GM12874 (cell line): ENCODE measurements around the gene LRRC42.

Source experiments
- CTCF ChIP-seq: IDR thresholded peaks from 2 replicates; pipeline ENCODE4 v1.5.1; 2011; ENCODE audit warnings: low read depth, mild to moderate bottlenecking, control low read depth, low read length, moderate library complexity; ENCODE audit not compliant: insufficient read depth

LRRC42 gene

GRCh38 chr1:53949023-53949990, 3.2 kb downstream of the LRRC42 start:
- TF ChIP-seq CTCF: peak; percentile 65

DNA sequence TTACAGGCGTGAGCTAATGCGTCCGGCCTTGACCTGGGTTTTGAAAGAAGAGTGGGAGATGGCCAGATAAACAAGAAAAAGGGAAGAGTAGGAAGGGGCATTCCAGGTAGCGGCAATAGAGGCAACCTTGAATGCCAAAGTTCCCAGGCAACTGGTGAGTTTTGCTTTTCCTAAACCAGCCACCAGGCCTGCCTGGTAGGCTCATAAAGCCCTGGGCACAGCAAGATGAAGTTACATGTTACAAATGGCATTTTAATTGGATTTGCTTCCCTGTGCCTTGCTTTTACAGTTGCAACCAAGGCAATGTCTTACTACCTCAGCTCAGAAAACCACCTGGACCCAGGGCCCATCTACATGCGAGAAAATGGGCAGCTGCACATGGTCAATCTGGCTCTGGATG, 5.5 kb downstream of the LRRC42 start:
- no peak for TF ChIP-seq CTCF

DNA sequence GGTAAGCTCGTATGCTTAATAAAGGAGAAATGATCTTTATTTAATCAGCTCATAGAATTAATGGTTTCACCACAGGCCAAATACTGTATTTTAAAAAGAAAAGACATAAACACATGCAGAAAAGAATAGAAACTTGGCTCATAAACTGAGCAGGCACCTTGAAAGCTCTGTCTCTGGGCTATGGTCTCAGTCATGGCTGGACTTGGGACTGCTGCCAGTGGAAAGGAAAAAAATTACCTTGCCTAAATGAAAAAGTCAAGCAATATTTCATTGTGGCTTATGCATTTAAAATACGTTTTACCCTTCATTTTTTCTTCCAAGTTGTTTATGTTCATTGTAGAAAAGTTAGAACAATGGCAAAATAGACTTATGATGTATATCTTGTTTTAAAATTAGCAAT, 8.0 kb downstream of the LRRC42 start:
- TF ChIP-seq CTCF: no peak

GRCh38 chr1:53956308-53957168, 10.4 kb downstream of the LRRC42 start:
- no peak for TF ChIP-seq CTCF

DNA sequence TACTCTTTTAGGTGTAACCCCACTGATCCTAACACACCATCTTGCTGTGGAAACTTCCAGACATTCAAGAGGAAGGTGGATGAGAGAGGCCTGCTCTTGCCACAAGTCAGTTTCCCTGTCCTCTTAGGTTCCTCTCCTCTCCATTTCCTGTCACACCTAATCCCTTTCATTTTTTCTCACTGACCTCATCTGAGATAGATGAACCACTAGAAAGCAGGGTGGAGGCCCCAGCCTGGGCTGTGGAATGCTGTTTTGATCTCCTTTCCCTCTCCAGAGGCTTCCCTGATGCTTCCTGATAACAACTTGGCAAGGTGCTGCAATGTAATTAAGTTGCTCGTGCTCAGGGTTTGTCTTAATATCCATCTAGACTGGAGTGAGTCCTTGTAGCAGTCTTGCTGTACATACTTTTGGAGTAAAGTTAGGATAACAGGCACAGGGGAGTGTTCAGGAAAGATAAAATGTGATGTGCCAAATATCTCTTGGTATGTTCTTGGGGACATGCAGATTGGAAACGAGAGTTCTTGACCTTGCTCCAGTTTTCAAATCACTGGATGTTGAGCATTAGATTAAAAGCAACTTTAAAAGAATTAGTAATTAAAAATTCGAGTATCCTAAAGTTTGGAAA, 11.2 kb downstream of the LRRC42 start:
- no peak for TF ChIP-seq CTCF

DNA sequence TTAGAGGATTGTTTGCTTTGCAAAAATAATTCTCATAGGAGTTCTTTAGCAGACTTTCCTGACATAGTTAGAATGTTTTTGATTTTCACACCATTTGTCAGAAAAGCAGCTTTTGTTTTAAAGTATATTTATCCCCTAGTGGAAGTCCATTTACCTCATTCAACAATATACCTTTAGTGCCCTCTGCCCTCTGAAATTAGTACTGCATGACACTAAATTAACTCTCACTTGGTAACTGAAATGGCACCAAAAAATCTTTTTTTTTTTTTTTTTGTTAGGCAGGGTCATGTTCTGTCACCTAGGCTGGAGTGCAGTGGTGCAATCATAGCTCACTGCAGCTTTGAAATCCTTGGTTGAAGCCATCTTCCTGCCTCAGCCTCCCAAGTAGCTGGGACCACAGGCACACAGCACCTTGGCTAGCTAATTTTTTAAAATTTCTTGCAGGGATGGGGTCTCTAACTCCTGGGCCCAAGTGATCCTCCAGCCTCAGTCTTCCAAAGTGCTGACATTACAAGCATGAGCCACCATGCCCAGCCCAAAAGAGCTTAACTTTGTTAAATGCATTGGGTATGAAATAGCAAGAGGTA, 13.6 kb downstream of the LRRC42 start:
- peak; percentile 26; the same call in 1 of the 2 replicates for TF ChIP-seq CTCF

- TF ChIP-seq CTCF: no peak
Observed at GRCh38 chr1:53962395-53962794, 16.2 kb downstream of the LRRC42 start.
